GM23248 (cell line): ENCODE data around the gene PCNX4.

Experiments used
- EZH2 ChIP-seq: fragments of 200-600 bp; sonication (generic); IDR thresholded peaks from 2 replicates; pipeline ENCODE4 v1.6.1; 2018; ENCODE audit warnings: antibody characterized with exemption, mild to moderate bottlenecking; ENCODE audit not compliant: insufficient read depth, poor library complexity, severe bottlenecking
- EZH2phosphoT487 ChIP-seq: fragments of 200-600 bp; sonication (generic); IDR thresholded peaks from 2 replicates; pipeline ENCODE4 v1.6.1; 2018; ENCODE audit warnings: antibody characterized with exemption, moderate library complexity, mild to moderate bottlenecking, low read depth; ENCODE audit not compliant: insufficient read depth

DNA sequence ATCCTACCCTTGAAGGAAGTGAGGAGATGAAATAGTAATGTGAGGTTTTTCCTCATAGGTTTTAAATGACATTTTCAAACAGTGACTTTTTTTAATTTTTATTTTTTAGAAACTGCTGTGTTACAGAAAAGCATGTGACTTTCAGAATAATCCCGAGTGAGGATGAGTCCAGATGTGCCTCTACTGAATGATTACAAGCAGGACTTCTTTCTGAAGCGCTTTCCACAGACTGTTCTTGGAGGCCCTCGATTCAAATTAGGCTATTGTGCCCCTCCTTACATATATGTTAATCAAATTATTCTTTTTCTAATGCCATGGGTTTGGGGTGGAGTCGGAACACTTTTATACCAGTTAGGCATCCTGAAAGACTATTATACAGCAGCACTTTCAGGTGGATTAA is 15.8 kb downstream of the PCNX4 start:
- TF ChIP-seq EZH2phosphoT487 (no peak), EZH2 (no peak)
